M059J (cell line): Measurements from ENCODE around the gene CLEC2D. TPM values are rescaled to one million over a fixed set of nuclear protein-coding genes. Genes with fewer than 3 reads are reported as not detected.

ENCODE experiments used
- DNase-seq: peaks from one replicate; pipeline ENCODE4 v3.0.0-alpha.2; 2012; ENCODE audit warnings: low read depth
- total RNA-seq: library from RNA; depleted of rRNA; stranded (reverse); fragments of >200 nt; shearing (Covaris generic); gene quantifications from 2 replicates; pipeline ENCODE4 v1.2.3, GENCODE V29; 2014; rRNA removed

The CLEC2D gene
- total RNA-seq, result 0.07 and 3.5 TPM in 2 replicates

GRCh38 chr12:9669534-9669933 lies at the start of gene CLEC2D:
CLEC2D (plus strand) TSS chr12:9669713; CDS start chr12:9669735, 22 bp downstream.
- no peak for DNase-seq

- DNase-seq, result no peak
These were observed 44.5 kb upstream of the CLEC2D start for GRCh38 chr12:9625019-9625418.

- no peak for DNase-seq
These were observed 43.2 kb upstream of the CLEC2D start for GRCh38 chr12:9626291-9626690.

- no peak for DNase-seq
These were observed 42.7 kb upstream of the CLEC2D start for GRCh38 chr12:9626821-9627220.

- no peak for DNase-seq
These were observed 36.7 kb upstream of the CLEC2D start for GRCh38 chr12:9632766-9633165.

- peak; percentile 54 for DNase-seq
These were observed 35.2 kb upstream of the CLEC2D start for GRCh38 chr12:9634177-9634803.

GRCh38 chr12:9634969-9635754 lies 34.4 kb upstream of the CLEC2D start:
- DNase-seq, result no peak

GRCh38 chr12:9636150-9636850 lies 33.2 kb upstream of the CLEC2D start:
- no peak for DNase-seq

- no peak for DNase-seq
These were observed 32.7 kb upstream of the CLEC2D start for GRCh38 chr12:9636851-9637206.

- no peak for DNase-seq
These were observed 29.5 kb upstream of the CLEC2D start for GRCh38 chr12:9640024-9640423.

GRCh38 chr12:9642606-9643265 lies 26.8 kb upstream of the CLEC2D start:
- DNase-seq, result no peak

- DNase-seq, result no peak
These were observed 26.2 kb upstream of the CLEC2D start for GRCh38 chr12:9643266-9643660.

GRCh38 chr12:9644985-9645551 lies 24.4 kb upstream of the CLEC2D start:
- DNase-seq, result peak; percentile 21

- peak; percentile 45 for DNase-seq
These were observed 22.4 kb upstream of the CLEC2D start for GRCh38 chr12:9646794-9647781.

- peak; percentile 82 for DNase-seq
These were observed 21.4 kb upstream of the CLEC2D start for GRCh38 chr12:9647825-9648700.

- DNase-seq, result no peak
These were observed 20.6 kb upstream of the CLEC2D start for GRCh38 chr12:9648701-9649531.

GRCh38 chr12:9649532-9649940 lies 20.0 kb upstream of the CLEC2D start:
- DNase-seq, result no peak

GRCh38 chr12:9650151-9650576 lies 19.3 kb upstream of the CLEC2D start:
- DNase-seq, result peak; percentile 22
